Activated naive CD4-positive, alpha-beta T cell treated with anti-CD3 and anti-CD28 coated beads for 36 hours (primary cell): ENCODE data around the gene ALDH5A1. TPM values are rescaled to one million over a fixed set of nuclear protein-coding genes. Genes with fewer than 3 reads are reported as not detected.

ENCODE experiments used
- CTCF ChIA-PET: fragments of 350-600 bp; sonication (Branson Sonifier 250); formaldehyde crosslinking; loops from one replicate; lab custom pipeline; 2021; ENCODE audit warnings: antibody characterized with exemption; lab: Charles Lee
- DNase-seq: peaks from one replicate; pipeline ENCODE4 v3.0.0-alpha.2; 2020
- H3K27ac Mint-ChIP-seq: one replicate; pipeline ENCODE4 v1.8.0; 2021; ENCODE audit warnings: mild to moderate bottlenecking, mixed read lengths
- H3K27me3 Mint-ChIP-seq: one replicate; pipeline ENCODE4 v1.8.0; 2021; ENCODE audit warnings: low read depth, mixed read lengths
- H3K36me3 Mint-ChIP-seq: one replicate; pipeline ENCODE4 v1.8.0; 2021; ENCODE audit warnings: low read depth, mixed read lengths
- H3K4me1 Mint-ChIP-seq: one replicate; pipeline ENCODE4 v1.8.0; 2021; ENCODE audit warnings: low read depth, mixed read lengths
- H3K4me3 Mint-ChIP-seq: one replicate; pipeline ENCODE4 v1.8.0; 2021; ENCODE audit warnings: mild to moderate bottlenecking, moderate library complexity, mixed read lengths
- H3K9me3 Mint-ChIP-seq: one replicate; pipeline ENCODE4 v1.8.0; 2021; ENCODE audit warnings: mixed read lengths
- intact Hi-C: fragments of 100-400 bp; cut with micrococcal nuclease; formaldehyde crosslinking; loops from one replicate; pipeline ENCODE4 v1.15.1; 2023
- total RNA-seq, 2 experiments: library from RNA; stranded (reverse); gene quantifications; one replicate each; pipeline ENCODE4 v1.2.3, GENCODE V29; 2021

ALDH5A1 gene
- total RNA-seq, 2 experiments from 2014 or later = 15.8 to 16.8 TPM

DNA sequence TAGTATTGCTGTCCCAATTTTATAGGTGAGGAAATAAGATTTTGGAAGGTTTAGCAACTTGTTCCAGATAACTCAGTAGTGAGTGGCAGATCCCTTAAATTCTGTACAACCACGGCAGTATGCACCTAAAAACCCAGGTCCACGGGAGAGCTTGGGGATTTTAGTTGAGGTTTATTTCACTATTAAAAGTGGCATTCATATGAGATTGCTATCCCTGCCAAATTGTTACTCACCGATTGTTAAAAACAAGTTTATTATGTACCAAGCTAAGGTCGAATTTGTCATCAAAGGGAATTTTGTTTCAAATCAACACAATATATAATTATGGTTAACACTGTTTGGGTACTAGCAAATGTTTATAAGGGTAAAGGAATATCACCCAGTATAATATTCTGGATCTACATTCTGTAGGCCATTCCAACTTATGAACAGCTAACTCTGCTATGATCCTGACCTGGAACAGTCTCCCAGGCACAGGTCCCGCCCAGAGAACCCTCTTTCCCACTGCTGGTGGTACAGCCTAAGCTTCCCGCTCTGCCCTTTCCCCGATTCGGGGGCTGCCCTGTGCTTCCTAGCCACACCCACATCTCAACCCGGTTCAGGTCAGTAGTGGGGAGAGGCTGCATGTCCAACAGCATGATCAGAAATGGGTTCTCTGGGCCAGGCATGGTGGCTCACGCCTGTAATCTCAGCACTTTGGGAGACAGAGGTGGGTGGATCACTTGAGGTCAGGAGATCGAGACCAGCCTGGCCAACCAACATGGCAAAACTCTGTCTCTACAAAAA lies 30.3 kb upstream of the ALDH5A1 start:
- intact Hi-C loops = no loop called here
- H3K27ac Mint-ChIP-seq = no peak overlapping the region
- DNase-seq = no peak
- H3K27me3 Mint-ChIP-seq = no peaks in the 10 kb centered on the region
- no peak overlapping the region for H3K4me3 Mint-ChIP-seq
- CTCF ChIA-PET = no interaction called here
- H3K9me3 Mint-ChIP-seq = no peaks in the 10 kb centered on the region
- H3K4me1 Mint-ChIP-seq = no peaks in the 10 kb centered on the region
- H3K36me3 Mint-ChIP-seq = no peaks in the 10 kb centered on the region

- Mint-ChIP-seq H3K27me3 (no peaks in the 10 kb centered on the region), H3K27ac (no peak overlapping the region), H3K9me3 (no peaks in the 10 kb centered on the region), H3K36me3 (no peaks in the 10 kb centered on the region), H3K4me1 (no peaks in the 10 kb centered on the region), H3K4me3 (no peak overlapping the region)
- DNase-seq = no peak
- intact Hi-C loops = no loop called here
- CTCF ChIA-PET = interaction anchor here (0.7 kb wide), 2 partner anchors 137 to 153 kb away, joined by 4 to 5 read pairs; no protein-coding TSS in a partner anchor
Observed at GRCh38 chr6:24469811-24470210, 25.0 kb upstream of the ALDH5A1 start.

DNA sequence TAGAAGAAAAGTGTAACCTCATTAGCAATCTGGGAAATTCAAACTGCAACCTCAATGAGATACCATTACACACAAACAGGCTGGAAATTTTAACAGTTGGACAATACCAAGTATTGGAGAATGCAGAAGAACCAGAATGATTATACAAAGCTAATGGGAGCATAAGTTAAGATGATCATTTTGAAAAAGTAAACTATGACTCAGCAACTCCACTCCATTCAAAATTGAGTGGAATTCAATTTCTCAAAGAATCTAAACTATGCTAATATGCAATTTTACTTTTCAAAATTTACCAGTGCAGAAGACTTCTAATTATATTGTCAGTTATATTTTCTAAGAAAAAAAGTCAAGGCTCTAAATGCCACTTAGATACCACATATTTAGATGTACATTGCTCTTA lies 22.6 kb upstream of the ALDH5A1 start:
- no peak overlapping the region for H3K27ac Mint-ChIP-seq
- no peaks in the 10 kb centered on the region for H3K9me3 Mint-ChIP-seq
- no peaks in the 10 kb centered on the region for H3K27me3 Mint-ChIP-seq
- no peak overlapping the region for H3K4me3 Mint-ChIP-seq
- CTCF ChIA-PET = interaction anchor here (0.6 kb wide), 1 partner anchor 43 kb away, joined by 6 read pairs; no protein-coding TSS in a partner anchor
- no peak for DNase-seq
- intact Hi-C loops = no loop called here
- H3K4me1 Mint-ChIP-seq = no peaks in the 10 kb centered on the region
- H3K36me3 Mint-ChIP-seq = no peaks in the 10 kb centered on the region

GRCh38 chr6:24476631-24477030 lies 18.1 kb upstream of the ALDH5A1 start:
- no peaks in the 10 kb centered on the region for H3K9me3 Mint-ChIP-seq
- CTCF ChIA-PET = interaction anchor here (2.2 kb wide), 1 partner anchor 18 kb away, joined by 5 read pairs; the partner anchor contains the start of gene ALDH5A1

DNA sequence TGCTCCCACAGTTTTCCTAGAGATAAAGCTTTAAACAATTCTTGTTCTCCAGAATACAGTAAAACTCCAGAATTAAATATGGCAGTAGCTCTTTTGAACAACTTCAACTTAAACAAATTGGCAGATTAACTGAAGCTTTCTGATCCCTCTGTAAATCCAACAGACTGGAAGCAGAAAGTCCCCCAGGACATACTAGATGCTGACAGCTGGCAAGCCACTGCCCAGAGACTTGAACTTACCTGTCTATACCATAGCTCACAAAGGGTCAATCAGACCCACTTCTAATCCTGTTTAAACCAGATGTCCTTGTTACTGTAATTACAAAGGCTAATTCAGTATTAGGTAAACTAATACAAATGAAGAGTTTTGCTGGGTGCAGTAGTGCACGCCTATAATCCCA lies 17.7 kb upstream of the ALDH5A1 start:
- no peaks in the 10 kb centered on the region for H3K27me3 Mint-ChIP-seq
- H3K27ac Mint-ChIP-seq = no peak overlapping the region
- CTCF ChIA-PET = interaction anchor here (2.2 kb wide), 1 partner anchor 17 kb away, joined by 5 read pairs; the partner anchor contains the start of gene ALDH5A1

More at GRCh38 chr6:24476631-24477030, 18.1 kb upstream of the ALDH5A1 start:
- Mint-ChIP-seq H3K27me3 (no peaks in the 10 kb centered on the region), H3K36me3 (no peaks in the 10 kb centered on the region), H3K4me1 (no peaks in the 10 kb centered on the region), H3K27ac (no peak overlapping the region), H3K4me3 (no peak overlapping the region)
- intact Hi-C loops = no loop called here
- DNase-seq = no peak

DNA sequence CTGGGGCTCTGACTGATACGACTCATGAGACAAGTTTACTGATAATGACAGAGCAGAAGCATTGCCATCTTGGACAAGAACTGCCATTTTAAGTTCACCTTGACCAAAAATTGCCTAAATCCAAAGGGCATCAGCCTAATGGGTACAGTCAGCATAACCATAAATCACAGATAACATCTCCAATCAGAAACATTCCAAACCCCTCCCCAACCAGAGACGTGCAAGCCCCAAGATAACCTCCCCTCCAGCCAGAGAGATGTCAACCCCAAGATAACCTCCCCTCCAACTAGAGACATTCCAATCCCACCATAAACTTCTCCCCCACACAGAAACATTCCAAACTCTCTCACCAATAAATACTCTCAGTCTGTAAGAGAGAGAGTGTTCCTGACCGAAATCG lies 15.9 kb upstream of the ALDH5A1 start:
- intact Hi-C loops = no loop called here
- H3K4me1 Mint-ChIP-seq = no peaks in the 10 kb centered on the region
- no peak for DNase-seq
- CTCF ChIA-PET = interaction anchor here (1.8 kb wide), 1 partner anchor 42 kb away, joined by 4 read pairs; no protein-coding TSS in a partner anchor
- no peak overlapping the region for H3K27ac Mint-ChIP-seq
- H3K4me3 Mint-ChIP-seq = no peak overlapping the region
- no peaks in the 10 kb centered on the region for H3K27me3 Mint-ChIP-seq
- H3K36me3 Mint-ChIP-seq = no peaks in the 10 kb centered on the region
- no peaks in the 10 kb centered on the region for H3K9me3 Mint-ChIP-seq

More for the DNA sequence above, 17.7 kb upstream of the ALDH5A1 start:
- H3K4me1 Mint-ChIP-seq = no peaks in the 10 kb centered on the region
- DNase-seq = no peak
- no peaks in the 10 kb centered on the region for H3K36me3 Mint-ChIP-seq
- intact Hi-C loops = no loop called here
- H3K4me3 Mint-ChIP-seq = no peak overlapping the region
- no peaks in the 10 kb centered on the region for H3K9me3 Mint-ChIP-seq

- H3K36me3 Mint-ChIP-seq = no peaks in the 10 kb centered on the region
- intact Hi-C loops = no loop called here
- H3K27ac Mint-ChIP-seq = no peak overlapping the region
- no peaks in the 10 kb centered on the region for H3K9me3 Mint-ChIP-seq
- DNase-seq = no peak
- CTCF ChIA-PET = no interaction called here
- no peaks in the 10 kb centered on the region for H3K27me3 Mint-ChIP-seq
- no peaks in the 10 kb centered on the region for H3K4me1 Mint-ChIP-seq
- H3K4me3 Mint-ChIP-seq = no peak overlapping the region
Observed at GRCh38 chr6:24480705-24481104, 14.1 kb upstream of the ALDH5A1 start.

GRCh38 chr6:24481449-24481848 lies 13.3 kb upstream of the ALDH5A1 start:
- Mint-ChIP-seq H3K36me3 (no peaks in the 10 kb centered on the region), H3K9me3 (no peaks in the 10 kb centered on the region), H3K27ac (no peak overlapping the region), H3K4me1 (no peaks in the 10 kb centered on the region), H3K27me3 (no peaks in the 10 kb centered on the region), H3K4me3 (no peak overlapping the region)
- CTCF ChIA-PET = interaction anchor here (0.8 to 1.3 kb wide), 3 partner anchors 13 to 51 kb away, joined by 4 to 5 read pairs (median 4); partner anchors contain the start of gene ALDH5A1
- DNase-seq = no peak
- intact Hi-C loops = no loop called here

DNA sequence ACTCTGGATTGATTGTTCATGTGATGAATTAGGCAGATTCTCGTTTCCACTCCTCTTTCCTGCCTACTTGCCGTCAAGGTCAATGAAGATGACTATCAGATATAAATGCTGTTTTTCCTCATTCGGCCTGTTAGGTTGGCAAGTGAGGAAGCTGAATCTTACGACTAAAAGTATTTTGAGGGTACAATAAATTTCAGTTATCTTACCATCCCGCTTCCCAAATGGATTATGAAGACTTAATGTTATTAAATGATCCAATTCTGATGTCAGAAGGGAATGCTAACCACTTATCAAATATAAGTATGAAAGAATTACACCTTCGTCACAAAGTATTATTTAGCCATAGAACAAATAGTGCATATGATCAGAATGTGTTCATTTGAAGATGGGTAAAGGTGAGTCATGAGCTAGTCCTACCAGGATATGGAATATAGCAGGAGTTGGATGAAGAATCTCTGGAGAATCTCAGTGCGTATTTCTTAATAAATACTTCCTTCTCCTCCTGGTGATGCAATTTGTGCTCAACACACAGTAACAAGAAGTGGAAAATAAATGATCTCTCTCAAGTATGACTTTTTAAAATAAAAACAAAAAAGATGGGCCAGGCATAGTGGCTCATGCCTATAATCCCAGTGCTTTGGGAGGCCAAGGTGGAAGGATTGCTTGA lies 10.0 kb upstream of the ALDH5A1 start:
- no peak overlapping the region for H3K4me3 Mint-ChIP-seq
- no peaks in the 10 kb centered on the region for H3K27me3 Mint-ChIP-seq
- H3K9me3 Mint-ChIP-seq = no peaks in the 10 kb centered on the region
- no peak for DNase-seq
- intact Hi-C loops = no loop called here
- CTCF ChIA-PET = interaction anchor here (0.7 to 1.8 kb wide), 2 partner anchors 11 to 37 kb away, joined by 4 to 5 read pairs; no protein-coding TSS in a partner anchor
- no peaks in the 10 kb centered on the region for H3K4me1 Mint-ChIP-seq
- no peak overlapping the region for H3K27ac Mint-ChIP-seq
- H3K36me3 Mint-ChIP-seq = no peaks in the 10 kb centered on the region

DNA sequence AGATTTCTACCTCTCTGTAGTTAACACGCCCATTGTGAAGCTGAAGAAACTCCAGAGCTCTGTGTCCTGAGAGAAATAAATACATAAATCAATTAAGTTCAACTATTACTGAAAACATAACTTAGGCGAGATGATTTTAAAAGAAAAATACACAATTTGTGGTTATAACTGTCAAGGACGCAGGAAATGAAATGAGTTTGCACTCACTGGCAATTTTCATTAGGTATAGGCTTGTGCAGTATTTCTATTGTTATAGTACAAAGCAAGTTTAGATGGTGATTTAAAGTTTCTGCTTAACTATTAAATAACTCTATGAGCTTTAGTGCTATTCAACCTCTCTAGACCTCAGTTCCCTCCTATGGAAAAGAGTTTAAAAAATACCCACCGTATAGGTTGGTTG lies 8.7 kb upstream of the ALDH5A1 start:
- Mint-ChIP-seq H3K27ac (no peak overlapping the region), H3K27me3 (no peaks in the 10 kb centered on the region), H3K4me1 (no peaks in the 10 kb centered on the region), H3K36me3 (no peaks in the 10 kb centered on the region), H3K9me3 (no peaks in the 10 kb centered on the region), H3K4me3 (no peak overlapping the region)
- no peak for DNase-seq
- intact Hi-C loops = no loop called here
- CTCF ChIA-PET = interaction anchor here (0.6 to 1.0 kb wide), 2 partner anchors 9 to 40 kb away, joined by 3 to 5 read pairs; partner anchors contain the start of gene ALDH5A1

GRCh38 chr6:24489470-24489869 lies 5.3 kb upstream of the ALDH5A1 start, which contains the start of gene GPLD1:
Gene GPLD1, minus strand, starts transcription at chr6:24489578. Its CDS starts 67 bp downstream, at chr6:24489511.
- Mint-ChIP-seq H3K4me3 (no peak within 1 kb of the TSS), H3K9me3 (no peaks in the 10 kb centered on the region), H3K4me1 (peaks cover 10% of the 10 kb centered on the region), H3K36me3 (no peaks in the 10 kb centered on the region), H3K27me3 (no peaks in the 10 kb centered on the region), H3K27ac (no peak within 1 kb of the TSS)
- intact Hi-C loops = no loop called here
- CTCF ChIA-PET = no interaction called here
- no peak for DNase-seq

DNA sequence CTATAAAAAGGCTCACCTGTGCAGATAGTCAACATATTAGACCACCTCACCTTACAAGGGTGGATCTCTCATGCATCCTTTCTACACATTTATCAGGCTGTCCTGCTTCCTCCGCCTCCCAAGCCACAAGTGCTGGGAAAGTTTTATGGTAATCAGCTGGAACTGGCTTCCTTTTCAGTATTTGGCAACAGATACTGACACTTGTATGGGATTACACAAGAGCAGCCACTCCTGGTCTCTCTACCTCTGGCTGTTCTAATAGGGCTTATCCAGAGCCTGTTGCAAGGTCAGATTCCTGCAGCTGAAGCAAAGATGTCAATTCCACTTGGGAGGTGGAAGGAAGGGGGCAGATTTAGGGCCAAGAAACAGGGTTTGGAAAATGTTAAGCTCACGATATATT lies 4.9 kb upstream of the ALDH5A1 start:
- H3K27me3 Mint-ChIP-seq = no peaks in the 10 kb centered on the region
- no peak overlapping the region for H3K4me3 Mint-ChIP-seq
- H3K9me3 Mint-ChIP-seq = no peaks in the 10 kb centered on the region
- CTCF ChIA-PET = no interaction called here
- no peaks in the 10 kb centered on the region for H3K36me3 Mint-ChIP-seq
- no peak for DNase-seq
- H3K4me1 Mint-ChIP-seq = peaks cover 10% of the 10 kb centered on the region
- intact Hi-C loops = no loop called here
- H3K27ac Mint-ChIP-seq = no peak overlapping the region
